Right renal cortex interstitium (tissue), 3 donors: ENCODE results near the gene GJB6. TPM values are rescaled to one million over a fixed set of nuclear protein-coding genes. Genes with fewer than 3 reads are reported as not detected.
"Not testable (repeated sequence)": the region's sequence is repeated elsewhere in the genome, so short reads cannot be mapped to it uniquely, and the experiment has no call there.

Source experiments
- DNase-seq, 3 donors: peaks; one replicate each; pipeline ENCODE4 v3.0.0-alpha.2; 2013; ENCODE audit warnings: low read depth in 3 of 3, low spot score in 2 of 3
- polyA plus RNA-seq, 3 donors: library from polyadenylated mRNA; unstranded; fragments of 120-200 nt; gene quantifications; one replicate each; pipeline ENCODE4 v1.2.1, GENCODE V29; 2013; ENCODE audit not compliant: insufficient read length in 3 of 3

GJB6 gene
- 1 to 10 TPM; 1.9 to 3.3 (median 2.6) TPM for polyA plus RNA-seq

- no peak for DNase-seq
Measured at GRCh38 chr13:20231839-20232555, at the start of gene GJB6. GJB6 (minus strand) TSS chr13:20232319; CDS start chr13:20223480, 8,839 bp downstream.

- DNase-seq, result not testable (repeated sequence)
Measured at GRCh38 chr13:20276901-20277300, 44.8 kb upstream of the GJB6 start.

- DNase-seq, result no peak
Measured at GRCh38 chr13:20274466-20274865, 42.3 kb upstream of the GJB6 start.

- DNase-seq, result no peak
Measured at GRCh38 chr13:20272588-20273171, 40.6 kb upstream of the GJB6 start.

GRCh38 chr13:20272104-20272503 lies 40.0 kb upstream of the GJB6 start:
- no peak for DNase-seq

- DNase-seq, result no peak
Measured at GRCh38 chr13:20271441-20271840, 39.3 kb upstream of the GJB6 start.

- no peak for DNase-seq
Measured at GRCh38 chr13:20270163-20270865, 38.2 kb upstream of the GJB6 start.

GRCh38 chr13:20264271-20265018 lies 32.3 kb upstream of the GJB6 start:
- DNase-seq, result no peak

GRCh38 chr13:20263393-20264044 lies 31.4 kb upstream of the GJB6 start:
- DNase-seq, result no peak

GRCh38 chr13:20258963-20259288 lies 26.8 kb upstream of the GJB6 start:
- no peak for DNase-seq

GRCh38 chr13:20258208-20258962 lies 26.3 kb upstream of the GJB6 start:
- peak; percentile 16 to 60 (median 17) for DNase-seq

GRCh38 chr13:20254076-20254475 lies 22.0 kb upstream of the GJB6 start:
- DNase-seq, result no peak

GRCh38 chr13:20249913-20250312 lies 17.8 kb upstream of the GJB6 start:
- DNase-seq, result no peak

- no peak for DNase-seq
Measured at GRCh38 chr13:20247963-20248362, 15.8 kb upstream of the GJB6 start.

- no peak for DNase-seq
Measured at GRCh38 chr13:20247403-20247802, 15.3 kb upstream of the GJB6 start.

- DNase-seq, result no peak
Measured at GRCh38 chr13:20241593-20241992, 9.5 kb upstream of the GJB6 start.

- no peak for DNase-seq
Measured at GRCh38 chr13:20239748-20240147, 7.6 kb upstream of the GJB6 start.

- DNase-seq, result no peak
Measured at GRCh38 chr13:20232556-20233277, 598 bp upstream of the GJB6 start.
